Activated CD4-positive, CD25-positive, alpha-beta regulatory T cell treated with anti-CD3 and anti-CD28 coated beads, Interleukin-2, amount 50 U/mL, for 72 hours (primary cell): ENCODE measurements around the gene TMEFF2.

ENCODE experiments used
- DNase-seq: peaks from one replicate; pipeline ENCODE4 v3.0.0; 2021

Gene TMEFF2

DNA sequence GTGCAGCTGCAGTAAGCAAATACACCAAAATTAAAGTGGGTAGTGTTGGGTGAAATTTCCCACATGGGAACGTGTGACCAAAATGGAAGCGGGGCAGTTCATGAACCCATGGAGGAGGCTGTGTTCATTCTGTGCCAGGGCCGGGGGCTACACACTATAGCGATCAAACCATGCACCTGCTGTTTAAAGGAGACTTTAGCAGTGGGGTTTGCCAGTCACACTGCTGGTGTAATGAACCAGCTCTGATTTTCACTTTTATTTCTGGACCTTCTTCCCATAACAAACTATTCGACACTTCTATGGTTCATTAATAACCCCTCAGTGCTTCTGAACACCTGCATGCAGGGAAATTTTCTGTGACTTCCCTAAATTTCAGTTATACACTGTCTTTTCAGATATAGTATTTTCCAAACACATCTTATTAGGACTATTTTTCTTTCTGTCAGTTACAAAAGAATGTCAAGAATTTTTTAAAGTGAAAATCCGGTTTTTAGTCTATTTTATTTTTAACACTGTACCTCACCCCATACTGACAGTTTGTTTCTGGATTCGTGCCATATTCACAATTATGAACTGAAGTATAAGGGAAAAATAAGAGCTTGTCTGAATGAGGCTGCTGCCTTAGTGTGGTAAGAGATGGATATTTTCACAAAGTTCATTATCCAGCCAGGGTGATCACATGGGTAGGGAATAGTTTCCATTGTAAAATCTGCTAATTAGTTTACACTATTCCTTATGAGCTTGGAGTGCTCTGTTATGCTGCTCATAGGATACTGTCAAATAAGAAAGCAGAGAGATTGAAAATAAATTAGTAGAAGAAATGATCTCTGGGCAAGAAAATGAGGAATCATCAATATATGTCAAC is 236.5 kb downstream of the TMEFF2 start:
- DNase-seq, result no peak

DNA sequence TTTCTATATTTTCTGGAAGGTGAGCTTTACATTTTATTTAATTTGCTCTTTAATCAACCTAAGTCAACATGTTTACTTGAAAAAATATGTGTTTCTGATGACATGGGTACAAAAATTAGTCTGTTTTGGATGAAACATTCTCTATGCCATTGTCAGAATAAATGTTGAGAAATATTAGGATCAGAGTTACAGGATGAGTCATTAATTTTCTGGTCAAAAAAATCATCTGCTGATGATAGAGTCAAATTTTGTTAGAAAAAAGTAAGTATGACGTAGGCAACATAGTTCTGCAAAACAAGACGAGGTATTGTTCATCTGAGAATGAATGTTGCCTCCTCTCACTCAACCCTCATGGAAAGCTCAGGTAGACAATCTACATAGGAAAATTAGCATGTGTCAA is 240.3 kb downstream of the TMEFF2 start:
- no peak for DNase-seq

DNA sequence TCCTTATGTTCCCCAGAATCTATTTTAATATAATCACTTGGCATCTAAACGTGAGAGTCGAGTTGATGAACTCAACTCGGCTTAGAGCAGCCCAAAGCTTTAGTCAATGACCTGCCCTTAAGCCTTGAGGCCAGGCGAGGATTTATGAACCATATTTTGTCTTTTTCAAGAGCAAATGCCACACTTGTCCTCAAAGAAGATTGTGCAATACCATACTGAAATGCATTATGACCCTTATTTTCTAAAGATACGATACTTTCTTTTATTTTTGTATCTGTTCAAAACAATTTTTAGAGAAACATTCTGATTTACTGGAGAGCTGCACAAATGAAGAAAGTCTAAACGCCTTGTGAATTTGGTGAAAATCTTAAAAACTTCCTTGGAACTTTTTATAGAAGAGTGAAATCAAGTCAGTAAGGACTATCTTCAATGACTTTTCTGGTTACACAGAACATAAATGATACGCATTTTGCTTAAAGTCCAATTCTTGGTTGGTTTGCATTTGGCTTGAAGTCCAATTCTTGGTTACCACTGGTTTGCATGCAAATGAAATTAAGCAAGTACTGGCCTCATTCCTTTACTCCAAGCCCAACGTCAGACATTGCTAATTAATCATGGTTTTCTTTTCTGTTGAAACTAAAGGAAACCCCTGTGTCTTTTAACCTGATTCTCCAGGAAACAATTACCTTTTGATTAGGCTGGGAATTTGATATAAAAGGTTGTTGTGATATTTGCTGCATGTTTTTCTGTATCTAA is 242.0 kb downstream of the TMEFF2 start:
- DNase-seq, result no peak

DNA sequence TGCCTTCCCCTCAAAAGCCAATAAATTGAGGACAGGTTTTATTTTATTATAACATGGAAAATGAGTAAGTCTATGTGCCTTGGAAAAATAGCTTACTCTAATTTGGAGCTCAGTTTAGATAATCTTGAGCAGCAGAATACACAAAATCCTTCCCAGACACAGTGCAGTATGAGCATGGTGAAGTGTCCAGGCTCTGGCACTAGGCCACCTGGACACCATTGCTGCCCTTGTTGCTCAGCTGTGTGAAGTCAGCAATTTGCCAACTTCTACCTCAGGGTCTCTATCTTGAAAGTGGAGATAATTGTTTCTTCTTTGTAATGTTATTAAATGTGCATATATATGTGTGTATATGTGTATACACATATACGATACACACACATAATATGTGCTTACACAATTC is 242.9 kb downstream of the TMEFF2 start:
- no peak for DNase-seq

- DNase-seq, result no peak
Measured at GRCh38 chr2:191951376-191951775, 243.4 kb downstream of the TMEFF2 start.

GRCh38 chr2:191950132-191950874 is 244.4 kb downstream of the TMEFF2 start:
- DNase-seq, result no peak

DNA sequence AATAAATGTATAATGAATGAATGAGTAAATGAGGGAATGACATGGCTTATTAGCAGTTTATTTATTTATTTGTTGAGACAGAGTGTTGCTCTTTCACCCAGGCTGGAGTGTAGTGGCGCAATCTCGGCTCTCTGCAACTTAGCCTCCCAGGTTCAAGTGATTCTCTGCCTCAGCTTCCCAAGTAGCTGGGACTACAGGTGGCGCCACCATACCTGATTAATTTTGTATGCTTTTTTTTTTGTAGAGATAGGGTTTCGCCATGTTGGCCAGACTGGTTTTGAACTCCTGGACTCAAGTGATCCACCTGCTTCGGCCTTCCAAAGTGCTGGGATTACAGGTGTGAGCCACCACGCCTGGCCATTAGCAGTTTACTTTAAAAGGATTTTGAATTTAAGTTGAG is 247.5 kb downstream of the TMEFF2 start:
- DNase-seq, result no peak

DNA sequence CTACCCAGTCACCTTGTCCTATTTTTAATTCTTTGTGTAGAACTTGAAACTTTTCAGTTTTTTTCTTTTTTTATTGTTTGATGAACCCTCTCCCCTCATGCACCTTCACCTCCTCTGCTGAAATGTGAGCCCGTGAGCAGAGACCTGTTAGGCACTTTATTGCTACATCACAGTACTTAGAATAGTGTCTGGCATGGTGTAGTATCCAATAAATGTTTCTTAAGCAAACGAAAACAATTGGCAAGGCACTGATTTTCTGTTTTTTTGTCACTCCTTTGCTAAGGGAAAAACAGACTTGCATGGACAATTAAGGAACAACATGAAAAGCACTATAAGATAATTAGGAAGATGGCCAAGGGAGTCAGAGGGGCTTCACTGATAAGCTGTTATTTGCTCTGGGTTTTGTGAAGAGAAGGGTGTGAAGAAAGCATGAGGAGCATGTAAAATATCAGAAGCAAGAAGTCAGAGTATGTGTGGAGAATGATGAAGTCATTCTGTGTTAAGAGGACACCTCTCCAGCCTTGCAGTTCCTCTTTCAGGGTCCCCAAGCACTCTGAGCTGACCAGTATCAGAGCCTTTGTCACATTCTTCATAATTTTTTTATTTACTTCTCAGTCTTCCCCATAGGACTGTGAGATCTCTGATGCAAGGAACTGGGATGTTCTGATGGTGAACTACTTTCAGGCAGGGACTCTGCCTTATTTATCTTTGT is 248.1 kb downstream of the TMEFF2 start:
- no peak for DNase-seq

DNA sequence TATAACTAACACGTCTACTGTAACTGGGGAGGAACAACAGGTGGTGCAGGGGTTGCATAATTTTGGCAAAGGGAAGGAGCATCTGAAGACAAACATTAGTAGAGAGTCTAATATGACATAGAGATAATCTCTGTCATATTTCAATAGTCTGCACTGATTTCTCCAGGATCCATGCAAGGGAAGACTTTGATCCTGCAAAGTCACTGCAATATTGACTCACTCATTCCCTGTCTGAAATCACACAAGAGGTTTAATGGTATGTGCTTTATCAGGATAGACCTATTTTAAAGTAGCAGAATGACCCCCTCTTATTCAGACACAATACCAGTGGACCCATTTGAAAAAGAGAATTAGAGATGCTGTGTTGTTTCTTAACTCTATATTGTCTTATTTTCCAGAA is 249.1 kb downstream of the TMEFF2 start:
- no peak for DNase-seq

- no peak for DNase-seq
Measured at GRCh38 chr2:191942739-191943103, 252.0 kb downstream of the TMEFF2 start.

- no peak for DNase-seq
Measured at GRCh38 chr2:191942090-191942738, 252.5 kb downstream of the TMEFF2 start.

DNA sequence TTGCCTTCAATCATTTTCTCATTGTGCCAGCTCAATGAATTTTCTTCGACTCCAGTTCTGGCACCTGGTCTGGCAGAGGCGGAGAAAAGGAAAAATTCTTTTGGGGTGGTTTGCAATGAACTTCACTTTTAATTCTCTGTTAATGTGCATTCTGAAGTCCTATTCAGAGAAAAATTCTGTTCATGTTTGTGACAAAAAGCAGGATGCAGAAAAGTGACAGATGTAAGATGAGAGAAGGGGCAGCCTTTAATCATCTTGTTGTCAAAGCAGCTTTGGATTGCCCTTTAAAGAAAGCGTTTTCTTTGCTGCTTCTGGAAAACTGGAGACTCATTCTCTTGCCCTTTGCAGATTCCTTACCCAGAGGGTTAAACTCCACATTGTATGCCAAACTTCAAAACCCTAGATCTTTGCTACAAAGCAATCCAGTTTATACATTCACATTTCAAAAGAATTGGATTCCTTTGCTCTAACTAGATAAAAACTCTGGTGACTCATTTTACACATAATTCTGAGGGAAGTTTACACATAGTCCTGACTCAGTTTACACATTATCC is 253.3 kb downstream of the TMEFF2 start:
- no peak for DNase-seq

- DNase-seq, result no peak
Measured at GRCh38 chr2:191938779-191939178, 256.0 kb downstream of the TMEFF2 start.

- DNase-seq, result no peak
Measured at GRCh38 chr2:191936882-191937405, 257.8 kb downstream of the TMEFF2 start.

- DNase-seq, result no peak
Measured at GRCh38 chr2:191935247-191935646, 259.5 kb downstream of the TMEFF2 start.

DNA sequence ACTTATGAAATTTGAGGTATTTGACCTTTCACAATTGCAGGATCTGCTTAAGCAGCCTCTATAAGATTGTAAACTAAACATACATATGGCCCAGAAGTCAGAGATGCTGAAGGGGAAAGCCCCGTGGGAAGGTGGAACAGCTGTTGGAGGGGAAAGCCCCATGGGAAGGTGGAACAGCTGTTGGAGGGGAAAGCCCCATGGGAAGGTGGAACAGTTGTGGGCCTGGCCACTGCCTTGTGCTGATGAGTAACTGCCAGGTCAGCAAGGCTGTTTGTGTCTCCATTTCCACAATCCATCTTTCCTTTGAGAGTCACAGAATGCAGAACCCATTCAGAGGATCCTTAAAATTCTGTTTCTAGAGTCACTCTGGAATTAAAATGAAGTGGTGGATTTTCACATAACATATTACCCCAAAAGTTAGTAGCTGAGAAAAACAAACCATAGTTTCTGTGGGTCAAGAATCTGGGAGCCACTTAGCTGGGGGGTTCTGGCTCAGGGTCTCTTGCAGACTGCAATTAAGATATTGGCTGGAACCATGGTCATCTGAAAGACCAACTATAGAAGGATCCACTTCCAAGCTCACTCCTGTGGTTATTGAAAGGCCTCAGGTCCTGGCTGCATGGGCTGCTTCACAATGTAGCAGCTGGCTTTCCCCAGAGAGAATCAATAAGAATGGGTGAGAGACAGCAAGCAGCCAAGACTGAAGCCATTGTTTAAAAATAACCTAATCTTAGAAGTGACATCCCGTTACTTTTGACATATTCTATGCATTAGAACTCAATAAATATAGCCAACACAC is 261.2 kb downstream of the TMEFF2 start:
- no peak for DNase-seq

GRCh38 chr2:191932286-191932685 is 262.4 kb downstream of the TMEFF2 start:
- no peak for DNase-seq

- DNase-seq, result no peak
Measured at GRCh38 chr2:191931329-191931728, 263.4 kb downstream of the TMEFF2 start.

DNA sequence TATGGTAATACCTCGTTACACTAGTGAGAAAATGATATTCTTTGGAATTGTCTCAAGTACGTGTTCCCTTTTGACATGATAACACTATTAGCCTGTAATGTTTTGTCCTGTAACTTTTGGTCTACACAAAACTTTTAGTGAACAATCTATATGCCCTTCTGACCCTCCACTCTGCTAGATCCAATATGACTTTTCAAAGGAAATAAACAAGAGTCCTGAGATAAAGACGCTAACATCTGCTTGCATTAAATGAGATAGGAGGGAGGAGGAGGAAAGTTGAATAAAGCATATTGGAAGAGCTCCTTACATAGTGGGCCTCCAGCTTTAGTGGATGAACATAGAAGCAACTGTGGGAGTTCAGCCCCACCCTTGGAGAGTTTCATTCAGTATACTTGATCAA is 264.5 kb downstream of the TMEFF2 start:
- no peak for DNase-seq

GRCh38 chr2:191929288-191929687 is 265.4 kb downstream of the TMEFF2 start:
- no peak for DNase-seq

DNA sequence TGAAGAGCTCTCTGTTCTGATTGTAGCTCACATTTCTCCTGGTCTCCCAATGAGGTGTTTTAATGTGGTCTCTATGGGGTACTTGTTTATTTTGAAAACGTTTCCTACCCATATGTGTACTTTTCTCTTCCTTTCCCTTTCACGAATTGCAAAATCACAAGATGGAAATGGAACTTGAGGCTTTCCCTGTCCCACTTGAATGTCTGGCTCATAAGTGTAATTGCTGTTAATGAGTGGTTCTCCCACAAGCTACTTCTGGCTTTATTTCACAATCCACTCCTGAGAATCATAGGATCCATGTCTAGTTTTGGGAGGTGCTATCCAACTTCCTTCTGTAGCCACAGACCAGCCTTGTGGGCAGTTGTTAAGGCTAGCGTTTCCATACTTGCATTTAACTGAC is 266.7 kb downstream of the TMEFF2 start:
- no peak for DNase-seq
